GM12872 (cell line): ENCODE data around the gene VSTM4.

ENCODE experiments used
- CTCF ChIP-seq: IDR thresholded peaks from 3 replicates; pipeline ENCODE4 v1.5.1; 2011; ENCODE audit warnings: low read depth, mild to moderate bottlenecking, low read length, moderate library complexity; ENCODE audit not compliant: insufficient read depth

VSTM4 gene

GRCh38 chr10:49068209-49068608 is 47.1 kb downstream of the VSTM4 start:
- no peak for TF ChIP-seq CTCF

- no peak for TF ChIP-seq CTCF
Measured at GRCh38 chr10:49066944-49067730, 48.2 kb downstream of the VSTM4 start.

GRCh38 chr10:49062229-49062628 is 53.1 kb downstream of the VSTM4 start:
- no peak for TF ChIP-seq CTCF

- no peak for TF ChIP-seq CTCF
Measured at GRCh38 chr10:49061667-49062066, 53.7 kb downstream of the VSTM4 start.

- TF ChIP-seq CTCF, result no peak
Measured at GRCh38 chr10:49058463-49059255, 56.7 kb downstream of the VSTM4 start.

GRCh38 chr10:49057231-49057880 is 58.0 kb downstream of the VSTM4 start:
- TF ChIP-seq CTCF, result no peak

- no peak for TF ChIP-seq CTCF
Measured at GRCh38 chr10:49056356-49056755, 59.0 kb downstream of the VSTM4 start.
